IMR-90 (cell line): ENCODE results near the gene SSR3. TPM values are rescaled to one million over a fixed set of nuclear protein-coding genes. Genes with fewer than 3 reads are reported as not detected.

ENCODE experiments used
- ATAC-seq: fragments of 200-7000 bp; cut with Tn5 transposase; 2 replicates; pipeline ENCODE4 v1.9.1; 2020; ENCODE audit warnings: low read depth, mild to moderate bottlenecking, moderate library complexity
- BruUV-seq: library from RNA; stranded (reverse); fragments of 400-500 nt; replicated peaks from 2 replicates; lab custom pipeline; 2021; lab: Mats Ljungman, UMichigan
- CTCF ChIA-PET: fragments of 300-600 bp; formaldehyde crosslinking; extraction: SDS; loops from one replicate; lab custom pipeline; 2021; ENCODE audit warnings: antibody characterized with exemption; lab: Yijun Ruan, JAX
- POLR2A ChIA-PET: fragments of 300-600 bp; sonication (Branson Sonifier 250); formaldehyde crosslinking; loops from one replicate; lab custom pipeline; 2022; ENCODE audit warnings: antibody characterized with exemption; ENCODE audit not compliant: unreplicated experiment; lab: Charles Lee
- DNase-seq: peaks from one replicate; pipeline ENCODE4 v3.0.0; 2013
- H2AFZ ChIP-seq: replicated peaks from 2 replicates; pipeline ENCODE3; 2013; ENCODE audit warnings: low read length, mild to moderate bottlenecking; ENCODE audit not compliant: poor library complexity
- H2AK5ac ChIP-seq: 2 replicates; pipeline ENCODE4 v1.6.1; 2013; ENCODE audit warnings: low read depth, low read length, inconsistent platforms
- H2AK9ac ChIP-seq: replicated peaks from 2 replicates; pipeline ENCODE3; 2013; ENCODE audit warnings: mild to moderate bottlenecking, low read depth, low read length, moderate library complexity; ENCODE audit not compliant: poor library complexity
- H2BK120ac ChIP-seq: 2 replicates; pipeline ENCODE4 v1.6.1; 2013; ENCODE audit warnings: low read depth, low read length, inconsistent platforms
- H2BK15ac ChIP-seq: 3 replicates; pipeline ENCODE4 v1.6.1; 2013; ENCODE audit warnings: low read depth, low read length, inconsistent platforms
- H2BK20ac ChIP-seq: 2 replicates; pipeline ENCODE4 v1.6.1; 2013; ENCODE audit warnings: low read depth, mild to moderate bottlenecking, inconsistent platforms, low read length, moderate library complexity
- H2BK5ac ChIP-seq: 2 replicates; pipeline ENCODE4 v1.6.1; 2013; ENCODE audit warnings: mild to moderate bottlenecking, low read depth, low read length, inconsistent platforms; ENCODE audit not compliant: poor library complexity, severe bottlenecking
- H3K14ac ChIP-seq: replicated peaks from 2 replicates; pipeline ENCODE4 v1.6.1; 2013; ENCODE audit warnings: low read depth, low read length, inconsistent platforms
- H3K18ac ChIP-seq: 2 replicates; pipeline ENCODE4 v1.6.1; 2013; ENCODE audit warnings: low read depth, low read length, control low read depth
- H3K23ac ChIP-seq: 2 replicates; pipeline ENCODE4 v1.6.1; 2013; ENCODE audit warnings: low read depth, low read length, inconsistent platforms
- H3K27ac ChIP-seq: 2 replicates; pipeline ENCODE4 v1.5.1; 2013; ENCODE audit warnings: mild to moderate bottlenecking, control low read depth, low read length; ENCODE audit not compliant: insufficient read depth
- H3K27me3 ChIP-seq: 2 replicates; pipeline ENCODE4 v1.6.1; 2013; ENCODE audit warnings: low read length; ENCODE audit not compliant: control insufficient read depth, insufficient read depth
- H3K36me3 ChIP-seq: 2 replicates; pipeline ENCODE4 v1.6.1; 2013; ENCODE audit warnings: low read length, mixed read lengths; ENCODE audit not compliant: control insufficient read depth, insufficient read depth
- H3K4ac ChIP-seq: 2 replicates; pipeline ENCODE4 v1.6.1; 2013; ENCODE audit warnings: low read depth, low read length, inconsistent platforms
- H3K4me1 ChIP-seq: 2 replicates; pipeline ENCODE4 v1.6.1; 2013; ENCODE audit warnings: low read length, mixed read lengths; ENCODE audit not compliant: control insufficient read depth, insufficient read depth
- H3K4me2 ChIP-seq: 2 replicates; pipeline ENCODE4 v1.6.1; 2013; ENCODE audit warnings: low read depth, mild to moderate bottlenecking, control low read depth, low read length, moderate library complexity
- H3K4me3 ChIP-seq: 2 replicates; pipeline ENCODE4 v1.5.1; 2013; ENCODE audit warnings: low read depth, mild to moderate bottlenecking, control low read depth, low read length, moderate library complexity; ENCODE audit not compliant: insufficient read depth
- H3K56ac ChIP-seq: 2 replicates; pipeline ENCODE4 v1.6.1; 2013; ENCODE audit warnings: low read length, inconsistent platforms; ENCODE audit not compliant: insufficient read depth; ENCODE audit errors: extremely low read depth
- H3K79me1 ChIP-seq, 2 experiments: 2 replicates each; pipeline ENCODE4 v1.6.1; 2013; ENCODE audit warnings: low read length in 2 of 2, inconsistent platforms in 1 of 2, low read depth in 1 of 2
- H3K9ac ChIP-seq: 2 replicates; pipeline ENCODE4 v1.6.1; 2013; ENCODE audit warnings: low read depth, low read length, control low read depth
- H3K9me1 ChIP-seq: 2 replicates; pipeline ENCODE4 v1.6.1; 2013; ENCODE audit warnings: low read length, inconsistent platforms; ENCODE audit not compliant: insufficient read depth
- H3K9me3 ChIP-seq: 2 replicates; pipeline ENCODE4 v1.6.1; 2013; ENCODE audit warnings: low read length; ENCODE audit not compliant: control insufficient read depth, insufficient read depth
- H4K20me1 ChIP-seq: 2 replicates; pipeline ENCODE4 v1.6.1; 2013; ENCODE audit warnings: low read length, inconsistent platforms; ENCODE audit not compliant: insufficient read depth
- H4K5ac ChIP-seq: 2 replicates; pipeline ENCODE4 v1.6.1; 2013; ENCODE audit warnings: mild to moderate bottlenecking, low read depth, low read length, control low read depth
- H4K8ac ChIP-seq, 2 experiments: 2 replicates each; pipeline ENCODE4 v1.6.1; 2013; ENCODE audit warnings: low read depth in 2 of 2, low read length in 2 of 2, control low read depth in 1 of 2, inconsistent platforms in 1 of 2
- H4K91ac ChIP-seq: 2 replicates; pipeline ENCODE4 v1.6.1; 2013; ENCODE audit warnings: low read depth, low read length, inconsistent platforms; ENCODE audit not compliant: insufficient read depth
- CEBPB ChIP-seq: IDR thresholded peaks from 2 replicates; pipeline ENCODE4 v1.6.1; 2012; ENCODE audit warnings: low read depth, low read length, improper control_type of control experiment
- MAZ ChIP-seq: IDR thresholded peaks from 2 replicates; pipeline ENCODE4 v1.6.1; 2012; ENCODE audit warnings: low read depth, mild to moderate bottlenecking, low read length, improper control_type of control experiment, moderate library complexity, borderline replicate concordance
- MXI1 ChIP-seq: IDR thresholded peaks from 2 replicates; pipeline ENCODE4 v1.6.1; 2012; ENCODE audit warnings: low read depth, mild to moderate bottlenecking, low read length, moderate library complexity, borderline replicate concordance
- POLR2A ChIP-seq: IDR thresholded peaks from 2 replicates; pipeline ENCODE4 v1.6.1; 2012; ENCODE audit warnings: mild to moderate bottlenecking, low read depth, low read length
- USF2 ChIP-seq: fragments of 150-350 bp; IDR thresholded peaks from 2 replicates; pipeline ENCODE4 v1.6.1; 2017; ENCODE audit warnings: mild to moderate bottlenecking, antibody characterized with exemption, low read length, low read depth
- WGBS, 2 experiments: methylation state at CpG; one replicate each; pipeline versions ENCODE4 v1.1.5 to v1.1.7; 2013; ENCODE audit warnings: missing lambda C conversion rate in 2 of 2; ENCODE audit not compliant: insufficient read length in 1 of 2; ENCODE audit errors: extremely low coverage in 2 of 2; 5-methylcytosine and 5-hydroxymethylcytosine counted together
- dilution Hi-C: fragments of 300-500 bp; cut with HindIII; formaldehyde crosslinking; loops from one replicate; pipeline ENCODE4 v1.14.3; 2018; ENCODE audit warnings: low sequenced_read_pairs; ENCODE audit not compliant: unreplicated experiment
- in situ Hi-C: fragments of 300-500 bp; cut with MboI; formaldehyde crosslinking; loops from 3 replicates; pipeline ENCODE4 v1.14.3; 2019; ENCODE audit warnings: low sequenced_read_pairs, inconsistent platforms, mixed read lengths
- intact Hi-C: fragments of 100-400 bp; cut with micrococcal nuclease; formaldehyde crosslinking; loops from 2 replicates; pipeline ENCODE4 v1.10.0; 2022
- polyA plus RNA-seq, 3 experiments: library from polyadenylated mRNA; depleted of rRNA; stranded (reverse); fragments of >200 nt; gene quantifications; 2 replicates each; pipeline ENCODE4 v1.2.3, GENCODE V29; 2012; ENCODE audit warnings: low replicate concordance in 1 of 3
- total RNA-seq: library from RNA; depleted of rRNA; stranded (reverse); fragments of >200 nt; gene quantifications from 2 replicates; pipeline ENCODE4 v1.2.3, GENCODE V29; 2012

SSR3 gene
- total and polyA plus RNA-seq, 2 of the 4 experiments (the other 2 are of a cell fraction): 246 to 608 TPM

- no peaks in the 10 kb centered on the region for H3K27me3 ChIP-seq
- in situ Hi-C loops: loop anchor here (25.0 kb wide), 1 partner anchor 306 kb away; the partner anchor contains the start of gene LEKR1
- no peak overlapping the region for H3K18ac ChIP-seq
- no peak overlapping the region for H4K8ac ChIP-seq
- H2AK9ac ChIP-seq: no peak overlapping the region
- no peak overlapping the region for H3K14ac ChIP-seq
- H3K9ac ChIP-seq: no peak overlapping the region
- H2BK20ac ChIP-seq: no peak overlapping the region
- no peak overlapping the region for H2BK5ac ChIP-seq
- H3K4me1 ChIP-seq: peaks cover 12% of the 10 kb centered on the region
- H3K9me1 ChIP-seq: peaks cover 11% of the 10 kb centered on the region
- H3K4me3 ChIP-seq: no peak overlapping the region
- ChIA-PET CTCF (no interaction called here), POLR2A (interaction anchor here (0.6 kb wide), 1 partner anchor 18 kb away, joined by 3 read pairs; no protein-coding TSS in a partner anchor)
- no peaks in the 10 kb centered on the region for H3K9me3 ChIP-seq
- no peak overlapping the region for H3K4ac ChIP-seq
- H4K5ac ChIP-seq: no peak overlapping the region
- peaks cover 16% of the 10 kb centered on the region for H4K20me1 ChIP-seq
- TF ChIP-seq CEBPB (no peak), USF2 (no peak), MAZ (no peak), MXI1 (no peak), POLR2A (0 out of 2 replicates have a peak, but pooled peaks have one; percentile 11)
- DNase-seq (no peak), ATAC-seq (no peak)
- H2BK120ac ChIP-seq: no peak overlapping the region
- H2AK5ac ChIP-seq: no peak overlapping the region
- H3K36me3 ChIP-seq: no peaks in the 10 kb centered on the region
- 94% methylated on average over 2 of the region's 5 CpGs; no CpG with 5 or more reads in 1 of the 2 experiments for WGBS, 2 experiments
- peaks cover 0 to 21% of the 10 kb centered on the region in 2 experiments; a peak in 2 of 4 replicates for H3K79me1 ChIP-seq
- H2AFZ ChIP-seq: no peak overlapping the region
- H3K4me2 ChIP-seq: no peak overlapping the region
- no peak overlapping the region for H3K27ac ChIP-seq
- H3K23ac ChIP-seq: no peak overlapping the region
- intact Hi-C loops: no loop called here
- dilution Hi-C loops: no loop called here
- no TSS peak for BruUV-seq
- no peak overlapping the region for H2BK15ac ChIP-seq
- no peak overlapping the region for H4K91ac ChIP-seq
- H3K56ac ChIP-seq: no peak overlapping the region
Observed at GRCh38 chr3:156530980-156531379, 23.9 kb downstream of the SSR3 start.
